Glomerular visceral epithelial cell (primary cell): ENCODE results near the gene KIF3B.
"Not testable (repeated sequence)": the region's sequence is repeated elsewhere in the genome, so short reads cannot be mapped to it uniquely, and the experiment has no call there.

Experiments used
- DNase-seq: peaks from one replicate; pipeline ENCODE4 v3.0.0-alpha.2; 2016; ENCODE audit errors: extremely low spot score

KIF3B gene

DNA sequence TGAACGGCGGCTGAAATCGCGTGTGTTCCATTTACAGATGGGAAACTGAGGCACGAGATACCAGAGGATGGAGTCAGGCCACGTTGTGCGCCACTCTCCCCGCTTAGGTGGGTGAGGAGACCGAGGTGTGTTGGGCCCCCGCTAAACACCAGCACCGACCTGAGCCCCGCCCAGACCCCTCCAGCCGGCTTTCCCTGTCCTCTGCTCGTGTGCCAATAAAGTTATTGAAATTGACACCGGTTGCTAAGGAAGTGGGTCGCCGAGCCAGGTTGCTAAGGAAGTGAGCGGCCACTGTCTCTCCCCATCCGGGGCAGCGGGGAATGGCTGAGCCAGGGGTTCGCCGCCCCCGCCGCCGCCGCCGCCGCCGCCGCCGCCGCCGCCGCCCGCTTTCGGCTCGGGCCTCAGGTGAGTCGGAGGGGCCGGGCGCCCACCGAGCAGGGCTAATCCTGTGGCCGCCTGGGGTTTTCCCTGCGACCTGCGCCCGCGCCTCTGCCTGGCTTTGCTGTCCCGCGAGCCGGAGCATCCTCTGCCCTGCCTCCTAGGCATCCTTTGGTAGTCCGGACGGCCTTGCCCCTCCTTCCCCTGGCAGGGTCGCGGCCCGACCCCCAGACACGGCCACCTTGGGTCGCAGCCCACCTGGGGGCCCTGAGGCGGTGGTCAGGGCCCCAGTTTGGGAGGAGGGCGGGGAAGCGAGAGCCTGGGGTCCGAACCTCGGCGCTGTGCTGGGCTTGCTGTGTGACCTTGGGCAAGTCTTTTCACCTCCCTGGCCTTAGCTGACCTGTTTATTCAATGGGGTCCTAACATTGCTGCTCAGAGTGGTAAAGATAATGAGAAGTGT, at the start of gene KIF3B:
Gene KIF3B (plus strand): TSS at position 291 of the 838 bp plus-strand sequence. CDS start 32,127 bp downstream, outside the sequence.
- peak; percentile 91 for DNase-seq

- no peak for DNase-seq
Observed at GRCh38 chr20:32227744-32228688, 49.4 kb upstream of the KIF3B start.

DNA sequence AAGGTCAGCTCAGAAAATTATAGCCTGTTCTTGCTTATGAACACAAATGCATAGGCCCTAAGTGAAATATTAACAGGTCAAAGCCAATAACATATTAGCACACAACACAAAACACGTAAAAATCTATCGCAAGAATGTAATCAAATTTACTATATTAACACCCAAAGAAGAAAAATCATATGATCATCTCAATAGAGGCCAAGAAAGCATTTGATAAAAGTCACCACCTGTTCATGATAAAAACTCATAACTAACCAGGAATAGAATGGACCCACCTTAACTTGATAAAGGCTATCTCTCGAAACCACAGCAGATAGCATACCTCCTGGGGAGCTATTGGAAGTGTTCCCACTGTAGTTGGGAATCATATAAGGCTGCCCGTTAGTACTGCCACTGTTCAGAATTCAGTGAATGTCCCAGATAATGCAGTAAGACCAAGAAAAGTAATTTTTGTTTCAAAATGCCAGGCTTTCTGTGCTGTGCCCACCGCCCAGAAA, 48.2 kb upstream of the KIF3B start:
- no peak for DNase-seq

- DNase-seq: no peak
Observed at GRCh38 chr20:32230707-32231106, 46.7 kb upstream of the KIF3B start.

DNA sequence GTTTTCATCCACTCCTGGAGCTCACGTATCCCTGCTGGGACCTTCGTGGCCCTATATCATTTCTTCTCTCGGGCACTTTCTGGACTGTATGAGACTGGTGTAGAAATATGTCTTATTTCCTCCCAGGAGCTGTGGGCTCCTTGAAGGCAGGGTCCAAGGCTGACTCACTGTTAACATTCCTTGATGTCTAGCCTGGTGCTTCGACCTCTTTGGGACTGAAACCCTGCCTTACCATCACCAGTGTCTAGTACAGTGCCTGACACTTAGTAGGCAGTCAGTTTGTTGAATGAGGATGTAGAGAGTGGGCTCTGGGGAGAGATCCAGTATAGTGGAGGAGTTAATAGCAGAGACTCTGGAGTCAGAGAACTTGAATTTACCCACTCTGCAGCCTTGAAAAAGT, 46.2 kb upstream of the KIF3B start:
- DNase-seq: no peak

- no peak for DNase-seq
Observed at GRCh38 chr20:32231847-32232246, 45.6 kb upstream of the KIF3B start.

DNA sequence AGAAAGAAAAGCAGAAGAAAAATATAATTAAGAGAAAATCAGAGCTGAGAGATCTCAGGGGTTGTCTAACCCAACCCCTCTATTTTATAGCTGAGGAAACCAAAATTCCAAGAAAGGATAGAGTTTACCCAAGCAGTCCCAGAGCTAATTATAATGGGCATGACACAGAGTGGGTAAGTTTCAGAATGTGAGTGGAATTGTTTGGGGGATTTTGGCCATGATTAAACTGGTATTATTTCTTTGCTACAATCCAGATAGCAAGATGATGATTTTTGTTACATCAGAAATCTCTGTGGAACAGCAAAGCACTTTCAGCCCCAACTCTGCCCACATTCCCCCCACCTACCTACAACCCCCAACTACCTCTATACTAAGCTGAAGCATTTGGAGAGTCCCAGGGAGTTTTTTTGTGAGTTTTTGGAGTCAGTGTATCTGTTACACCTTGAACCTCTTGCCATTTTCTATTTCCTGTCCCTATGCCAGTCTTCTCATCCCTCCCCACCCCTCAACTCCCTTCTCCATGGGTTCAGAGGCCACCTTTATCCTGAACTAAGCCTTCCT, 45.0 kb upstream of the KIF3B start:
- no peak for DNase-seq

DNA sequence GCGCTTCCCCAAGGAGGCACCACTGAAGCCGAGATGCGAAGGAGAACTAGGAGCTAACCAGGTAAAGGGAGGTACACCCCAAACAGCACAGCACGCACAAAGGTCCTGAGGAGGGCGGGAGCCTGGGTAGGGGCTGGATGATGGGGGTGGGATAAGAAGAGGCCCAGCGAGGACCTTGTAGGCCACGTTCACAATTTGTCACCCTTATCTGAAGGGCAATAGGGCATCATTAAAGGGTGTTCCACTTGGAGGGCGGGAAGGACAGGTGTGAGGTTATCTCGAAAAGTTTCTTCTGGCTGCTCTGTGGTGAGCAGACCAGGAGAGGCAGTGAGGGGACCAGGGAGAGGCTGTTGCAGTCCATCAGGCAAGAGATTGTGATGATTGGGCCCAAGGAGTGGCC, 44.2 kb upstream of the KIF3B start:
- DNase-seq: no peak

- no peak for DNase-seq
Observed at GRCh38 chr20:32234135-32234808, 43.2 kb upstream of the KIF3B start.

GRCh38 chr20:32235331-32236047, 42.0 kb upstream of the KIF3B start:
- no peak for DNase-seq

GRCh38 chr20:32236048-32236533, 41.4 kb upstream of the KIF3B start:
- no peak for DNase-seq

DNA sequence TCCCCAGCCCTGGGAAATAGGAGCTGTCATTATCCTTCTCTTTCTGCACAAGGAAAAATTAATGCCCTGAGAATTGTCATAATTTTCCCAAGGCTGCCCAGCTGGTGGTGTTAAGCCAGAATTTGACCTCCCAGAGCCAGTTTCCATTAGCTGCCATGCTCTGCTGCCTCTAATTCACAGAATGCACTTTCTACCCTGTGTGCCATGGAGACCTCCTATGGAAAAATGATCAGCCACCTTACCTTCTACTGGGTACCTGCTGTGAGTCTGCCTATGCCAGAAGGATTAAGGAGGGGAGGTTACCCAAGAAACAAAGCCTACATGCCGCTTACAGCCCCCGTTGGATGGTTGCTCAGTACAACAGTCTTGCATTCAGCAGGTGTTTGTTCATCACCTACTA, 40.6 kb upstream of the KIF3B start:
- no peak for DNase-seq

GRCh38 chr20:32237419-32237818, 40.0 kb upstream of the KIF3B start:
- no peak for DNase-seq

DNA sequence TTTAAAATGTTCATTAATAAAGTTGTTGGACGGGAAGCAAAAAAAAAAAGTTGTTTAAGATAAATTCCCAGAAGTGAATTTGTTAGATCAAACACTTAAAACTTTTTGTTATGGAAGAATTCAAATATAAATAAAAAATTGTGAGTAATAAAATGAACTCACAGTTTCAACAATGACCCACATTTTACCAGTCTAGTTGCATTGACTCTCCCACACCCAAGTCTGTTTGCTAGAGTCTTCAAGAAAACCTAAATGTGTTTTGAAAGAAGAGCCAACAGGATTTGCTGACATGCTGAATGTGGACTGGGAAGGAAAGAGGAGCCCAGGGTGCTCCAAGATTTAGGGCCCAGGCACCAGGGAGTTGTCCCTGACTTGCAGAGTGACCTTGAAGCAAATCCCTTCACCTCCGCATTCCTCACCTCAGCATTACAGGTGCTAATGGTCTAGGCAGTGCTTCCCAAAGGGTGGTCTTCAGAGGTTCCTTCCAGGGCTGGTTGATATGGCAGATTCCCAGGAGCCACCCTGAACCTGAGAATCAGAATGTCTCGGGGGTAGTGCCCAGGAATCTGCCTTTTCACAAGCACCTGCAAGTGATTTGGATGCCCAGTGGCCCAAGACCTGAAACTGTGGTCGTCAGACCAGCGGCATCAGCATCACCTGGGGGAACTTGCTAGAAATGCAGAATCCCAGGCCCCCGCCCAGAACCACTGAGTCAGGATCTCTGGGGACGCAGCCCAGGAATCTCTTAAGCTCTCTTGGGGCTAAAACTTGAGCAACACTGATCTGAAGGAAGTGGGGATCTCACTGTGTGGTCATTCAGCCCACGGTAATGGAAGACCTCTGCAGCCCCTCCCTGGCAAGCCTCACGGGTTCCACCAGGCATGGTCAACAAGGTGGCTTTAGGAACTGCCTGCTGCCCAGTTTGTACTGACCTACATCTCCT, 38.7 kb upstream of the KIF3B start:
- no peak for DNase-seq

- DNase-seq: no peak
Observed at GRCh38 chr20:32240205-32240604, 37.2 kb upstream of the KIF3B start.

GRCh38 chr20:32241807-32242206, 35.6 kb upstream of the KIF3B start:
- no peak for DNase-seq

GRCh38 chr20:32244150-32244823, 33.2 kb upstream of the KIF3B start:
- no peak for DNase-seq

- no peak for DNase-seq
Observed at GRCh38 chr20:32244959-32245358, 32.5 kb upstream of the KIF3B start.

- DNase-seq: not testable (repeated sequence)
Observed at GRCh38 chr20:32246208-32246607, 31.2 kb upstream of the KIF3B start.
